Type B pancreatic cell (in vitro differentiated cells): ENCODE measurements around the gene BLID. TPM values are rescaled to one million over a fixed set of nuclear protein-coding genes. Genes with fewer than 3 reads are reported as not detected.

ENCODE experiments used
- DNase-seq: peaks from one replicate; pipeline ENCODE4 v3.0.0; 2021; ENCODE audit warnings: mixed read lengths; ENCODE audit not compliant: unreplicated experiment; ENCODE audit errors: extremely low spot score
- H3K27ac Mint-ChIP-seq: 2 replicates; pipeline ENCODE4 v1.8.0; 2021; ENCODE audit warnings: mild to moderate bottlenecking, mixed read lengths
- H3K27me3 Mint-ChIP-seq: 2 replicates; pipeline ENCODE4 v1.8.0; 2021; ENCODE audit warnings: mixed read lengths
- H3K36me3 Mint-ChIP-seq: 2 replicates; pipeline ENCODE4 v1.8.0; 2021; ENCODE audit warnings: mixed read lengths
- H3K4me1 Mint-ChIP-seq: one replicate; pipeline ENCODE4 v1.8.0; 2021; ENCODE audit warnings: mixed read lengths; ENCODE audit not compliant: unreplicated experiment
- H3K4me3 Mint-ChIP-seq: 2 replicates; pipeline ENCODE4 v1.8.0; 2021; ENCODE audit warnings: mild to moderate bottlenecking, mixed read lengths
- H3K9me3 Mint-ChIP-seq: 2 replicates; pipeline ENCODE4 v1.8.0; 2021; ENCODE audit warnings: mixed read lengths
- CTCF ChIP-seq: fragments of 200-600 bp; sonication (generic); conservative IDR thresholded peaks from 2 replicates; pipeline ENCODE4 v1.5.0; 2021; ENCODE audit warnings: antibody characterized with exemption, mild to moderate bottlenecking
- total RNA-seq: library from RNA; stranded (reverse); gene quantifications from 2 replicates; pipeline ENCODE4 v1.2.1, GENCODE V29; 2021; ENCODE audit warnings: low replicate concordance

The BLID gene
- total RNA-seq, 1 donor from 2014 or later, result 0.48 TPM

- Mint-ChIP-seq H3K4me1 (peaks cover 14% of the 10 kb centered on the region), H3K4me3 (no peak overlapping the region), H3K27ac (peak overlapping the region; percentile 64), H3K9me3 (no peaks in the 10 kb centered on the region), H3K36me3 (peaks cover 16% of the 10 kb centered on the region), H3K27me3 (peaks cover 20% of the 10 kb centered on the region)
- no peak for TF ChIP-seq CTCF
- DNase-seq, result peak; percentile 70
Observed at GRCh38 chr11:122100037-122100755, 15.8 kb downstream of the BLID start.

- Mint-ChIP-seq H3K36me3 (peaks cover 21% of the 10 kb centered on the region), H3K27me3 (peaks cover 20% of the 10 kb centered on the region), H3K9me3 (no peaks in the 10 kb centered on the region), H3K27ac (peak overlapping the region; percentile 64), H3K4me3 (no peak overlapping the region), H3K4me1 (peaks cover 14% of the 10 kb centered on the region)
- no peak for DNase-seq
- TF ChIP-seq CTCF, result no peak
Observed at GRCh38 chr11:122099374-122100036, 16.5 kb downstream of the BLID start.

GRCh38 chr11:122098261-122098980 lies 17.6 kb downstream of the BLID start:
- Mint-ChIP-seq H3K9me3 (no peaks in the 10 kb centered on the region), H3K4me3 (no peak overlapping the region), H3K27ac (no peak overlapping the region), H3K4me1 (peaks cover 14% of the 10 kb centered on the region), H3K36me3 (peaks cover 21% of the 10 kb centered on the region), H3K27me3 (peaks cover 20% of the 10 kb centered on the region)
- TF ChIP-seq CTCF, result no peak
- DNase-seq, result no peak

GRCh38 chr11:122097419-122098001 lies 18.5 kb downstream of the BLID start:
- Mint-ChIP-seq H3K36me3 (peaks cover 25% of the 10 kb centered on the region), H3K27me3 (peaks cover 20% of the 10 kb centered on the region), H3K9me3 (no peaks in the 10 kb centered on the region), H3K27ac (peak overlapping the region; percentile 60), H3K4me3 (no peak overlapping the region), H3K4me1 (peaks cover 14% of the 10 kb centered on the region)
- DNase-seq, result no peak
- no peak for TF ChIP-seq CTCF

- Mint-ChIP-seq H3K27ac (no peak overlapping the region), H3K9me3 (no peaks in the 10 kb centered on the region), H3K36me3 (peaks cover 35% of the 10 kb centered on the region), H3K4me3 (peak overlapping the region; percentile 72), H3K4me1 (peaks cover 14% of the 10 kb centered on the region), H3K27me3 (peaks cover 20% of the 10 kb centered on the region)
- no peak for TF ChIP-seq CTCF
- DNase-seq, result no peak
Observed at GRCh38 chr11:122096272-122097112, 19.5 kb downstream of the BLID start.
